Calu3 (cell line): ENCODE data around the gene RHO. TPM values are rescaled to one million over a fixed set of nuclear protein-coding genes. Genes with fewer than 3 reads are reported as not detected.

ENCODE experiments used
- BruUV-seq: library from RNA; stranded (reverse); fragments of 400-500 nt; replicated peaks from 2 replicates; lab custom pipeline; 2021; lab: Mats Ljungman, UMichigan
- CTCF ChIA-PET: fragments of 300-600 bp; sonication (Branson Sonifier 250); formaldehyde crosslinking; loops from one replicate; lab custom pipeline; 2022; ENCODE audit warnings: antibody characterized with exemption; lab: Charles Lee
- DNase-seq: peaks from one replicate; pipeline ENCODE4 v3.0.0; 2022
- H3K27ac Mint-ChIP-seq: one replicate; pipeline ENCODE4 v1.8.0; 2022; ENCODE audit warnings: mixed read lengths; ENCODE audit not compliant: unreplicated experiment
- H3K27me3 Mint-ChIP-seq: one replicate; pipeline ENCODE4 v1.8.0; 2022; ENCODE audit warnings: mixed read lengths; ENCODE audit not compliant: unreplicated experiment
- H3K36me3 Mint-ChIP-seq: one replicate; pipeline ENCODE4 v1.8.0; 2022; ENCODE audit warnings: mild to moderate bottlenecking, moderate library complexity, mixed read lengths; ENCODE audit not compliant: insufficient read depth, unreplicated experiment
- H3K4me1 Mint-ChIP-seq: one replicate; pipeline ENCODE4 v1.8.0; 2022; ENCODE audit warnings: mild to moderate bottlenecking, low read depth, mixed read lengths; ENCODE audit not compliant: unreplicated experiment
- H3K4me3 Mint-ChIP-seq: one replicate; pipeline ENCODE4 v1.8.0; 2022; ENCODE audit warnings: mild to moderate bottlenecking, low read depth, moderate library complexity, mixed read lengths; ENCODE audit not compliant: unreplicated experiment
- H3K9me3 Mint-ChIP-seq: one replicate; pipeline ENCODE4 v1.8.0; 2022; ENCODE audit warnings: low read depth, mixed read lengths; ENCODE audit not compliant: unreplicated experiment
- intact Hi-C: fragments of 100-400 bp; cut with micrococcal nuclease; formaldehyde crosslinking; loops from one replicate; pipeline ENCODE4 v1.10.0; 2022; ENCODE audit not compliant: unreplicated experiment
- total RNA-seq: library from RNA; stranded (reverse); gene quantifications from 2 replicates; pipeline ENCODE4 v1.2.3, GENCODE V29; 2022
- TF ChIP-seq, protein P1 (sequence below): fragments of 200-600 bp; IDR thresholded peaks from one replicate; pipeline ENCODE4 v1.8.0; 2022; ENCODE audit warnings: antibody characterized with exemption; ENCODE audit not compliant: unreplicated experiment

The RHO gene
- total RNA-seq, 1 experiment from 2014 or later: not detected

DNA sequence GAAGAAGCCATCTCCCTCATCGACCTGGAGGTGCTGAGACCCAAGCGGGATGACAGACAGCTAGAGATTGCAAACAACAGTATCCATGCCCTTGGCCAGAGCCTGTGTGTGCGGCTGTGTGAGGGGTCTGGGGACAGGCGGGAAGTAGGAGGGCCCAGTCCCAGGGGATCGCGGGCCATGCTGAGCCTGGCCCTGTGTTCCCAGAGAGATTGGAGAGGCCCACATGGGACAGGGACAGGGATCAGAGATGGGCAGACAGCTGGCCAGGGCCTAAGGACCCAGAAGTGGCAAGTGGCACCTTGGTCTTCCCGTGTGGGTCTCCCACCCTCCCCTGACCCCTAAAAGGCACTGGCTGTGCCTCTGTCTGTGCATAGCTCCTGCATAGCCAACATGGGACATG lies 10.9 kb upstream of the RHO start:
- Mint-ChIP-seq H3K27me3 (peaks cover under 1% of the 10 kb centered on the region), H3K27ac (no peak overlapping the region), H3K9me3 (no peaks in the 10 kb centered on the region), H3K4me3 (no peak overlapping the region), H3K4me1 (no peaks in the 10 kb centered on the region), H3K36me3 (no peaks in the 10 kb centered on the region)
- BruUV-seq: no TSS peak
- intact Hi-C loops: no loop called here
- TF ChIP-seq, protein P1, sequence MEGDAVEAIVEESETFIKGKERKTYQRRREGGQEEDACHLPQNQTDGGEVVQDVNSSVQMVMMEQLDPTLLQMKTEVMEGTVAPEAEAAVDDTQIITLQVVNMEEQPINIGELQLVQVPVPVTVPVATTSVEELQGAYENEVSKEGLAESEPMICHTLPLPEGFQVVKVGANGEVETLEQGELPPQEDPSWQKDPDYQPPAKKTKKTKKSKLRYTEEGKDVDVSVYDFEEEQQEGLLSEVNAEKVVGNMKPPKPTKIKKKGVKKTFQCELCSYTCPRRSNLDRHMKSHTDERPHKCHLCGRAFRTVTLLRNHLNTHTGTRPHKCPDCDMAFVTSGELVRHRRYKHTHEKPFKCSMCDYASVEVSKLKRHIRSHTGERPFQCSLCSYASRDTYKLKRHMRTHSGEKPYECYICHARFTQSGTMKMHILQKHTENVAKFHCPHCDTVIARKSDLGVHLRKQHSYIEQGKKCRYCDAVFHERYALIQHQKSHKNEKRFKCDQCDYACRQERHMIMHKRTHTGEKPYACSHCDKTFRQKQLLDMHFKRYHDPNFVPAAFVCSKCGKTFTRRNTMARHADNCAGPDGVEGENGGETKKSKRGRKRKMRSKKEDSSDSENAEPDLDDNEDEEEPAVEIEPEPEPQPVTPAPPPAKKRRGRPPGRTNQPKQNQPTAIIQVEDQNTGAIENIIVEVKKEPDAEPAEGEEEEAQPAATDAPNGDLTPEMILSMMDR: no peak
- CTCF ChIA-PET: interaction anchor here (0.6 kb wide), 1 partner anchor 593 kb away, joined by 3 read pairs; no protein-coding TSS in a partner anchor
- no peak for DNase-seq

DNA sequence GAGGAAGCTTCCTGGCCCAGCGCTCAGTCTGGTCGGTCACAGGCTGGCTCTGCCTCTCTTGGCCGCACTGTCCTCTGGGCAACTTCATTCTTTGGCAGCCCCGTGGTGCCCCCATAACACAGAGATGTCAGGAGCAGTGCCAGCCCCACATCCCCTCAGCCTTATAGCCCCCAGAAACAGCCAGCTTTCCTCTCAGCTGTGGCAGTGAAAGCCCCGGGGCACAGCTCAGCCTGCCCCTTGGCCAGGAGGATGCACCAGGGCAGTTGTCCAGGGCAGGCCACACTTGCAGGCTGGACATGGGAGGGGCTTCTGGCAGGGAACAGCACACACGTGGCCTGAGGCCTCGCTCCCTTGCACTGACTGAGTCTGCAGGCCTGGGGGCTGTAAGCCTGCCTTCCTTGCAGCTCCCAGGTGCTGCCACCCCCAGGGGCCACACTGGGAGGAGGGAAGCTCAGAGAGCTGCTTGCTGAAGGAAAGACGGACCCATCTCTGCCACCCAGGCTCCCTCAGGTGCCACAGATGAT lies 10.3 kb upstream of the RHO start:
- Mint-ChIP-seq H3K9me3 (no peaks in the 10 kb centered on the region), H3K27ac (no peak overlapping the region), H3K27me3 (peaks cover 6% of the 10 kb centered on the region), H3K4me3 (no peak overlapping the region), H3K4me1 (no peaks in the 10 kb centered on the region), H3K36me3 (no peaks in the 10 kb centered on the region)
- intact Hi-C loops: no loop called here
- DNase-seq: no peak
- no TSS peak for BruUV-seq
- CTCF ChIA-PET: interaction anchor here (0.6 kb wide), 1 partner anchor 592 kb away, joined by 3 read pairs; no protein-coding TSS in a partner anchor
- TF ChIP-seq, protein P1: no peak

DNA sequence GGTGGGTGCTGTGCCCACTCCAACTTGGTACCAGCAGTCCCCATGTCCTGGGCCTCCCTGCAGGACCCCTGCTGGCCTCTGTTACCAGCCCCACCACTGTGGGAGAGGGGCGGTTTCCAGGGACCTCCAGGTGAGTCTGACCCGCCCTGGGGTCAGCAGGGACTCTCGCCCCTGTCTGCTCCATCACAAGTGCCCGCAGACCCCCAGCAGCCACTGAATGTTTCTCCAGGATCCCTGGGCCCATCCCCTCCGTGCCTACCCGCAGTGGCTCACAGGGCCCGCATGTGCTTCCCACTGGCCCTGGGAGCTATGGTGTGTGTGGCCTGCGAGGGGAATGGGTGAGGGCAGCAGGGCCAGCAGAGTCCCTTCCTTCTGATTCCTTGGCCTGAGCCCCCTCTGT lies 9.9 kb upstream of the RHO start:
- Mint-ChIP-seq H3K27me3 (peaks cover 11% of the 10 kb centered on the region), H3K4me1 (no peaks in the 10 kb centered on the region)
- CTCF ChIA-PET: no interaction called here

DNA sequence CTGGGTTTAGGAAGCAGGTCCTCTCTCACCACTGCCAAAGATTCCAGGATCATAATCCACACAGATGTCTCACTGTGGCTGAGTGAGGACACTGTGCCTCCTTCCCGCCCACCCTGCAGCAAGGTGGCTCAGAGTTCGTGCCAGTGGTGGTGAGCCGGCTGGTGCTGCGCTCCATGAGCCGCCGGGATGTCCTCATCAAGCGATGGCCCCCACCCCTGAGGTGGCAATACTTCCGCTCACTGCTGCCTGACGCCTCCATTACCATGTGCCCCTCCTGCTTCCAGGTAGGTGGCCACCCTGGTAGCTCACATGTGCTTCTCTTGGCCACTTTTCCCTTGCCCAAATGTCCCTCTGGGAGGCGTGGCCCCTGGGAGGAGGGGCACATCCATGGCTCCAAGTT lies 9.0 kb upstream of the RHO start:
- Mint-ChIP-seq H3K4me3 (no peak overlapping the region), H3K36me3 (no peaks in the 10 kb centered on the region), H3K27me3 (peaks cover 16% of the 10 kb centered on the region), H3K27ac (no peak overlapping the region), H3K4me1 (no peaks in the 10 kb centered on the region), H3K9me3 (no peaks in the 10 kb centered on the region)
- no peak for DNase-seq
- TF ChIP-seq, protein P1: no peak
- CTCF ChIA-PET: no interaction called here
- no TSS peak for BruUV-seq
- intact Hi-C loops: no loop called here

More for the DNA sequence above, 9.9 kb upstream of the RHO start:
- no peak overlapping the region for H3K4me3 Mint-ChIP-seq
- intact Hi-C loops: no loop called here
- DNase-seq: no peak
- TF ChIP-seq, protein P1: no peak
- H3K36me3 Mint-ChIP-seq: no peaks in the 10 kb centered on the region
- BruUV-seq: no TSS peak
- no peaks in the 10 kb centered on the region for H3K9me3 Mint-ChIP-seq
- H3K27ac Mint-ChIP-seq: no peak overlapping the region
